Measurements from ENCODE around the gene LIMS2.

The LIMS2 gene

GRCh38 chr2:127658641-127659407 is 16.5 kb downstream of the LIMS2 start:
- DNase-seq (ENCODE audit: low spot score) = no peak

- no peak for DNase-seq (ENCODE audit: low spot score)
Observed at GRCh38 chr2:127658146-127658545, 17.2 kb downstream of the LIMS2 start.

DNA sequence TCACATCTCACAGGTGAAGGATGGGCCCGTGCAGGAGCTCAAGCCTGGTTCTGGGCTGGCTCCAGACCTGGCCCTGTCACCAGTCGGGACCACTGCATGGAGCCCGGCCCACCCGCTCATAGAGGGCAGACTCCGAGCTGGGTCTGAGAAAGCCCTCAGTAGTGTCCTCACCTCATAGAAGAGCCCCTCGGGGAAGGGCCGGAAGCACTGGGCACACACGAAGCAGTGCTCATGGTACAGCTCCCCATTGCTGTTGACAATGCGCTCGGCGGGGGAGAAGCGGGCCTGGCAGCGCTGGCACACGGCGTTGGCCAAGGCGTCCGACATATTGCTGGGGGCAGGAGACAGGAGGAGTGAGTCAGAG is 18.1 kb downstream of the LIMS2 start:
- no peak for DNase-seq (ENCODE audit: low spot score)

GRCh38 chr2:127656569-127657231 is 18.6 kb downstream of the LIMS2 start:
- DNase-seq (ENCODE audit: low spot score) = no peak

DNA sequence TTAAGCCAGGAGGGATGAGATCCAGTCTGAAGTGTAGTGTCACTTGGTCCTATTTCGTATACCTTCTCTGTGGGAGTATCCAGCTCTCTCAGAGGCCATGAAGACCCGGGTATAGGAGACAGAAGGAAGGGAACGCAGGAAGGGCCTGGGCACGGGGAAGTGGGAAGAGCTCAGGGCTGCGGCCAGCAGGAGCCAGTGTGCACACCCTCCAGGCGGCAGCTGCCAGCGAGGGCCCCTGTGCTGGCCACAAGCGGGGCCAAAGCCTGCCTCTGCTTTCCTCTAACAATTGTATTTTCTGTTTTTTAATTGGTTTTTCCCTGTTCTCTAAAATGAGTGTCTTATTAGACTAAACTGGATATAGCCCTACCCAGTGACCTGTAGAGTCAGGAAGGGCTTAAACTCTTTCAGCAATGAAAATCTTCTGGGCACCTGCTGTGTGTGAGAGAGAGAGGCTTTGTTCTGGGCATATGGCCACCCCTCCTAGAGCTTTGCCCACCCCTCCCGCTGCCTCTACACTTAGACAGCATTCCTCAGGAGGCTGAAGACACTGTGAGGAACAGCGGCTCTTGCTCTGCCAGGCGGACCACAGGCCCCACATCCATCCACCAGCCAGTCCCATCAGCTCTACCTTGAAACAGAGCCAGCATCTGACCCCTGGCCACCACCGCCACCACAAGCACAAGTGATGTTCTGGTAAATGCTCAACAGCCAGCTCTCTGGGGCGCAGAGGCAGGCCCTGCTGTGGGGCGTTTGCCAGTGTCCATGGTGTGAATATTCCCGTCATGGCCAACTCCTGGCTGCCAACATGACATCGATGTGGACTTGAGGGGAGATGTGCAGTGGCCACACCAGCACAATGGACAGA is 19.9 kb downstream of the LIMS2 start:
- DNase-seq (ENCODE audit: low spot score) = no peak

DNA sequence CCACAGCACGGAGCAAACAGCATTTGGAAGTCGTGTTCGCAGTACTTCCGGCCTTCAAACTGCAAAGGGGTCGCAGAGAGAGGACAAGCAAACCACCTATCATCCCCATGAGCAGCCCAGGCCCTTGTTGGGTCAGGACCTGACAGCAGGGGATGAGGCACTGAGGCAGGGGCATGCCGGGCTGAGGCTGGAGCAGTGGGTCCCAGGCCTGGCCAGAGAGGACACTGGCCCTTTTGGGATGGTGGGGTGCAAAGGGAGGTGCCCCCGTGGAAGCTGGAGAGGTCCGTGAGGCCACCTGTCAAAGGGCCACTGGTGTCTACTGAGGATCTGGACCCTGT is 20.5 kb downstream of the LIMS2 start:
- DNase-seq (ENCODE audit: low spot score) = no peak

DNA sequence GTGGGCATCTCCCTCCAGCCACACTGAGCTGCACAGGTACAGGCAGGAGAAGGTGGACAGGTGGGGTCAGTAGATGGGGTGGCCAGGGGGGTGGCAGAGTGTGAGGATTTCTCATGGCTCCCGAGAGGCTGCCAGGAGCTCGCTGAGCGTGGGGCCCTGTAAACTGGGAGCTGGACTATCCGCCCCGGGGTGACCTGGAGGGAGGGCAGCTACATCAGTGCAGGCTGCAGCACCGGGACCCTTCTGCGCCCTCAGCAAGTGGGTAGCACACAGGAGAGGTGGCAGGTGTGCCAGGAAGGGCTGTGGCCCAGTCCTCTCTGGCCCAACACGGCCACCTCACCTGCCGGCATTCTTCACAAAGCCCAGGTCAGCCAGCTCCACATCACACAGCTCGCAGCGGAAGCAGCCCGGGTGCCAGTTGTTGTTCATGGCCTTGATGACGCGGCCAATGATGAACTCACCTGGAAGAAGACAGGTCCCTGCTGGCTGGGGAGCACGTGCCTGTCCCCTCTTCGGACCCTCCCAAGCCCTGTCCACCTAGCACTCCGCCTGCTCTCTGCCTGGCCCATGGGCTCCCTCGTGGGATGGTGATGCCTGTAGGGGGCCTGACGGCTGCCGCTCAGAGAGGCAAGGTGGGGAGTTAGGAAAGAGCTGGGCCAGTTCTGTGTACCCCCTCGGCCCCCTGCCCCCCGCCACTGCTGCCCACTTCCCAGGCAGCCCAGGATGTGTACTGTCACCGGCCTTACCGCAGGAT is 21.1 kb downstream of the LIMS2 start:
- DNase-seq (ENCODE audit: low spot score) = no peak

- no peak for DNase-seq (ENCODE audit: low spot score)
Observed at GRCh38 chr2:127653421-127654083, 21.8 kb downstream of the LIMS2 start.

GRCh38 chr2:127652786-127653357 is 22.5 kb downstream of the LIMS2 start:
- DNase-seq (ENCODE audit: low spot score) = no peak

DNA sequence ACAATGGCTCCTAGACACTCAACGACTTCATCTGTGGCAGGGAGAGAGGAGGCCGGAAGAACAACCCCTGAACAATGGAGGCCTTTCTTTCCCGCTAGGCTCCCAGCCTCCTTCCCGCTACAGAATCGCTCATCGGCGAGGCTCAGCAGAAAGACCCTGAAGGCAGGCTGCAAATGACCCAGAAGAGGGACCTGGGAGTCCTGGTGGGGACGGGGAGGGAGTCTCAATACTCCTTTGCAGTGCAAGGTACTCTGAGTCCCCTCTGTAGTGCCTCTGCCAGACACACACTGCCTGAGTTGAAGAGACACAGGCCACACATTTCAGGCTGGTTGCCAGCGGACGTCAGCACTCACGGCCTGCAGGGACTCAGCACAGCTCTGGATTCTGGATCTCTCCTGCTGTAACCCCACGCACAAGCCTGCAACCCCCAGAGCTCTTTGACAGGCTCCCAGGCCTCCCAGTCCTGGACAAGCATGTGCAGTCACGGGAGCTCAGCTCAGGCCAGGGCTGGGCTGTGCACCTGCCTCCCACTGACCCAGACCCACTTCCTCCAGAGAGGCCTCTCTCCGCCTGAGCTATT is 23.3 kb downstream of the LIMS2 start:
- no peak for DNase-seq (ENCODE audit: low spot score)

DNA sequence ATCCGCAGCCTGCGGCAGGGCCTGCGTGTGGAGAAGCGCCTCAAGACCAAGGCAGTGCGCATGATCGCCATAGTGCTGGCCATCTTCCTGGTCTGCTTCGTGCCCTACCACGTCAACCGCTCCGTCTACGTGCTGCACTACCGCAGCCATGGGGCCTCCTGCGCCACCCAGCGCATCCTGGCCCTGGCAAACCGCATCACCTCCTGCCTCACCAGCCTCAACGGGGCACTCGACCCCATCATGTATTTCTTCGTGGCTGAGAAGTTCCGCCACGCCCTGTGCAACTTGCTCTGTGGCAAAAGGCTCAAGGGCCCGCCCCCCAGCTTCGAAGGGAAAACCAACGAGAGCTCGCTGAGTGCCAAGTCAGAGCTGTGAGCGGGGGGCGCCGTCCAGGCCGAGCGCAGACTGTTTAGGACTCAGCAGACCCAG is 23.9 kb downstream of the LIMS2 start:
- DNase-seq (ENCODE audit: low spot score) = no peak

DNA sequence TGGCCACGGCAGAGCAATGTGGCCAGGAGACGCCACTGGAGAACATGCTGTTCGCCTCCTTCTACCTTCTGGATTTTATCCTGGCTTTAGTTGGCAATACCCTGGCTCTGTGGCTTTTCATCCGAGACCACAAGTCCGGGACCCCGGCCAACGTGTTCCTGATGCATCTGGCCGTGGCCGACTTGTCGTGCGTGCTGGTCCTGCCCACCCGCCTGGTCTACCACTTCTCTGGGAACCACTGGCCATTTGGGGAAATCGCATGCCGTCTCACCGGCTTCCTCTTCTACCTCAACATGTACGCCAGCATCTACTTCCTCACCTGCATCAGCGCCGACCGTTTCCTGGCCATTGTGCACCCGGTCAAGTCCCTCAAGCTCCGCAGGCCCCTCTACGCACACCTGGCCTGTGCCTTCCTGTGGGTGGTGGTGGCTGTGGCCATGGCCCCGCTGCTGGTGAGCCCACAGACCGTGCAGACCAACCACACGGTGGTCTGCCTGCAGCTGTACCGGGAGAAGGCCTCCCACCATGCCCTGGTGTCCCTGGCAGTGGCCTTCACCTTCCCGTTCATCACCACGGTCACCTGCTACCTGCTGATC is 24.4 kb downstream of the LIMS2 start:
- DNase-seq (ENCODE audit: low spot score) = no peak

- no peak for DNase-seq (ENCODE audit: low spot score)
Observed at GRCh38 chr2:127650041-127650784, 25.1 kb downstream of the LIMS2 start.

- peak; percentile 68 for DNase-seq (ENCODE audit: low spot score)
Observed at GRCh38 chr2:127649684-127650040, 25.7 kb downstream of the LIMS2 start.

DNA sequence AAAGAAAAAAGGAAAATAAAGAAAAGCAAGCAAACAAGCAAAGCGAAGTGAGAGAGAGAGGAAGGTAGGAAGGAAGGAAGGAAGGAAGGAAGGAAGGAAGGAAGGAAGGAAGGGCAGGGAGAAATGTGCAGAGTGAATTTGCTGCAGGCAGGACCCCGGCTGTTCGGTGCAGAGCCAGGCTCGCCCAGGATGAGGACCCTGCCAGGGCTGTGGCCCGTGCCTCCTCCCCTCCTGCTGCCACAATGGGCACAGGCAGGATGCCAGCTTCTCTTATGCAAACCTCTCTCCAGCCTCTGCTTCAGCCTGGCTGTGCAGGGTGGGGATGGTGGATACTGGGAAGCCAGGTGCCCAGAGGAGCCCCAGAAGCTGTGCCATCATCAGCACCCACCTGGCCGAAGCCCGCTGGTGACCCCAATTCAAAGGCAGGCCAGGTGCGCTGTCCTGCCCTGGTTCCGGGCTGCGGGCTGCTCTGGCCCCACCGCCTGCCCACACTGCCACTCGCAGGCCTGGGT is 26.2 kb downstream of the LIMS2 start:
- DNase-seq (ENCODE audit: low spot score) = no peak

- DNase-seq (ENCODE audit: low spot score) = no peak
Observed at GRCh38 chr2:127648321-127648720, 27.0 kb downstream of the LIMS2 start.

DNA sequence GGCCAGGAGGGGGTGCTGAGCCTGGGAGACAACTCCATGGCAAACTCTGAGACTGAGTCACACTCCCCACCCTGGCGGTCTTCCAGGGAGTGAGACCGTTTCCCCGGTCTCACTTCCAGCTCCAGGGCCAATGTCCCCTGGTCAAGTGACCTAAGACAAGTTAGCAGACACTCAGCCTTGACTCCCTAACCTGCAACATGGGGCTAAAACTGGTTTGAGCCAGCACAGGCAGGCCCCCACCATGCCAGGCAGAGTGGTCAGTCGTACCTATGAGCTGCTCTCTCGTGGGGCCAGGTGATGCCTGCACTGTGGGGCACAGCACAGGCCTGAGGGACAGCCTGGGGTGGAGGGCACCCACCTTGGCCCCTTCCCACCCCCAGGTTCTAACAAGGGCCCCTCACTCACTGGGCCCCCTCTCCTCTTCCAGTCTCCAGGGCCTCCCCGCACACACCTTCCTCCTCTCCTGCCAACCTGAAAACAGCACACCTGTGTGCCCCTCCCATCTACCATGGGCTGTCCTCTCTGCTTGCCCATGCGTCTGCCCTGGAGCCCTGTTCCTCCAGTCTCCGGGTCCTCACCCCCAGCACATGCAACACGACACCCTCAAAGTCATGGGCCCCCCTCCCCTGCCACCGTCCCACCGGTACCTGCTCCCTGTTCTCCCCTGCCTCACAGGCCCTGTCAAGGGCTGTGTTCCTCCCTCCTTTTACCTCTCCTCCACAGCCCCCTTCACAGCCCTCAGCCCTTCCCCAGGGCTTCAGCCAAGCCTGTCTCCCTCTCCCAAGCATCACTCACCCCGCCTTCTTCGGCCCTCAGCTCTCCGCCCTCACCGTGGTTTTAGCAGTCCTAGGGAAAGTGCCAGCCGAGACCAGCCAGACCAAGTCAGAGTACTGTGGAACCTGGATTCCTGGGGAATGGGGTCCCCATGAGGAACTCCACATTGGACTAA is 27.8 kb downstream of the LIMS2 start:
- DNase-seq (ENCODE audit: low spot score) = no peak

DNA sequence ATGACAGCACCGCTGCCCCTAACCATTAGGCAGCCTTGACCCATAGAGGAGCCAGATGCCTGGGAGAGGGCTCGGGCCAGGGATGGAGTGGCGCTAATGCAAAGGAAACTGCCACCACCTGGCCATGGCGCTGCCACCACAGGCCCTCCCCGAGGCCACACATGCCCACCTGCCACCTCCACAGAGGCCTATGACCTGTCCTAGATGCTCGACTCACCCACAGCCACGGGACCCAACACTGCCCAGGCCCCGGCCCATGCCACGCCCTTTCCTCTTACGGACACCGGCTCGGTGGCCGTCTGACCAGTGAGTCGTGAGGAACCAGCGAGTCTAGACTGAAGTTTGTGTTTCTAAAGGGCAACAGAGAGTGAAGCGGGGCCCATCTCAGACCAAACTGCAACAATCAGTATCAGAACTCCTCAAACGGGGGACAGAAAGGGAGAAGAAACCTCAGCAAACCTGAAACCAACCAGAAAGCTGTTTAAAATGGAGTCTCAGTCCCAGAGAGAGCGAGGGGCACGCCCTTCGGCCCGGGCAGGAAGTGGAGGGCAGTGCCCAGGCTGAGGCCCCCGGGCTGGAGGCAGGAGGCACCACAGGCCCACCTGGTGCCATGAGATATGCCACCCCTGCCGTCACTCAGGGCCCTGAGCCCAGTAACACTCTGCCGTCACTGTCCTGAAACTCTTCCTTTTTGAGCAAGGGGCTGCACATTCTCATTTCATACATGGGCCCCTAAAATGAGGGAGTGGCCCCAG is 28.7 kb downstream of the LIMS2 start:
- DNase-seq (ENCODE audit: low spot score) = no peak
